ENCODE results near the gene CAST. TPM values are rescaled to one million over a fixed set of nuclear protein-coding genes. Genes with fewer than 3 reads are reported as not detected.
A peak's percentile ranks its signal among the peaks of the same experiment; 100 is the strongest.
"Not testable (repeated sequence)": the region's sequence is repeated elsewhere in the genome, so short reads cannot be mapped to it uniquely, and the experiment has no call there.

The CAST gene
- polyA plus RNA-seq, 3 donors, result 129 to 165 (median 134) TPM

GRCh38 chr5:96743065-96743768, 81.0 kb downstream of the CAST start:
- no peak for DNase-seq

- no peak for DNase-seq
These were observed 81.6 kb downstream of the CAST start for GRCh38 chr5:96743805-96744204.

GRCh38 chr5:96744218-96744617, 82.0 kb downstream of the CAST start:
- not testable (repeated sequence) for DNase-seq

- no peak for DNase-seq
These were observed 82.8 kb downstream of the CAST start for GRCh38 chr5:96745025-96745424.

- no peak for DNase-seq
These were observed 83.8 kb downstream of the CAST start for GRCh38 chr5:96745844-96746531.

GRCh38 chr5:96747720-96748119, 85.5 kb downstream of the CAST start:
- no peak for DNase-seq

- no peak for DNase-seq
These were observed 88.1 kb downstream of the CAST start for GRCh38 chr5:96750110-96750822.

- DNase-seq, result no peak
These were observed 89.3 kb downstream of the CAST start for GRCh38 chr5:96751203-96752169.

GRCh38 chr5:96752341-96753016, 90.3 kb downstream of the CAST start:
- DNase-seq, result peak; percentile 61

- no peak for DNase-seq
These were observed 90.8 kb downstream of the CAST start for GRCh38 chr5:96753017-96753397.

GRCh38 chr5:96753848-96754247, 91.7 kb downstream of the CAST start:
- DNase-seq, result no peak

GRCh38 chr5:96755851-96756250, 93.7 kb downstream of the CAST start:
- no peak for DNase-seq

GRCh38 chr5:96756985-96757384, 94.8 kb downstream of the CAST start:
- DNase-seq, result no peak

GRCh38 chr5:96758621-96759020, 96.4 kb downstream of the CAST start:
- no peak for DNase-seq

GRCh38 chr5:96761618-96762017, 99.4 kb downstream of the CAST start:
- no peak for DNase-seq

- DNase-seq, result no peak
These were observed 100.8 kb downstream of the CAST start for GRCh38 chr5:96763026-96763425.

GRCh38 chr5:96765043-96765442, 102.9 kb downstream of the CAST start:
- no peak for DNase-seq

- no peak for DNase-seq
These were observed 106.6 kb downstream of the CAST start for GRCh38 chr5:96768708-96769251.

GRCh38 chr5:96771395-96771794, 109.2 kb downstream of the CAST start:
- DNase-seq, result no peak

- no peak for DNase-seq
These were observed 109.9 kb downstream of the CAST start for GRCh38 chr5:96772111-96772510.

GRCh38 chr5:96772542-96772941, 110.4 kb downstream of the CAST start:
- no peak for DNase-seq

All from renal pelvis (tissue), 4 donors.